ENCODE results near the gene RANBP17. TPM values are rescaled to one million over a fixed set of nuclear protein-coding genes. Genes with fewer than 3 reads are reported as not detected.
"Not testable (repeated sequence)": the region's sequence is repeated elsewhere in the genome, so short reads cannot be mapped to it uniquely, and the experiment has no call there.

RANBP17 gene
- polyA plus RNA-seq, 1 of the 3 experiments (the other 2 are of a cell fraction), result 6.0 TPM

GRCh38 chr5:170923910-170924620 is 62.2 kb downstream of the RANBP17 start:
- no peak for DNase-seq
- no peaks in the 10 kb centered on the region for H3K27me3 ChIP-seq (ENCODE audit: insufficient read depth)
- no peak for TF ChIP-seq FOSL2 (IDR thresholded peaks at IDR 0.05; ENCODE audit: borderline replicate concordance, low read depth)
- no peak overlapping the region for H3K27ac ChIP-seq (ENCODE audit: low read depth in 2 of 2, low read length in 1 of 2)
- no peak overlapping the region for H3K4me2 ChIP-seq
- no peaks in the 10 kb centered on the region for H3K79me2 ChIP-seq (ENCODE audit: insufficient read depth)
- 88% methylated on average over 7 of the region's 7 CpGs for WGBS (ENCODE audit: low lambda C conversion rate)
- H3K36me3 ChIP-seq (replicated peaks in 1 of 2; ENCODE audit: control insufficient read depth in 1 of 2, insufficient read depth in 2 of 2, low read length in 1 of 2), result peaks cover 0 to 4% of the 10 kb centered on the region in 2 experiments
- ChIA-PET CTCF (no interaction called here), POLR2A (no interaction called here)
- H3K9ac ChIP-seq, result no peak overlapping the region
- H2AFZ ChIP-seq (ENCODE audit: low read depth), result no peak overlapping the region
- no peaks in the 10 kb centered on the region for H4K20me1 ChIP-seq (ENCODE audit: insufficient read depth)
- no peaks in the 10 kb centered on the region for H3K4me1 ChIP-seq (ENCODE audit: control insufficient read depth in 1 of 2, insufficient read depth in 2 of 2, low read depth in 1 of 2, low read length in 1 of 2)
- no peaks in the 10 kb centered on the region for H3K9me3 ChIP-seq
- no peak overlapping the region for H3K4me3 ChIP-seq (ENCODE audit: low read depth in 2 of 2, low read length in 1 of 2)
- no peaks in the 10 kb centered on the region for H3F3A ChIP-seq (replicated peaks; ENCODE audit: insufficient read depth)
- no peaks in the 10 kb centered on the region for H3K9me2 ChIP-seq

- POLR2A ChIA-PET; H3F3A ChIP-seq (replicated peaks; ENCODE audit: insufficient read depth); H3K27ac ChIP-seq (ENCODE audit: low read depth in 2 of 2, low read length in 1 of 2); H3K4me2 ChIP-seq; DNase-seq; H3K4me3 ChIP-seq (ENCODE audit: low read depth in 2 of 2, low read length in 1 of 2); H3K27me3 ChIP-seq (ENCODE audit: insufficient read depth); H4K20me1 ChIP-seq (ENCODE audit: insufficient read depth); H3K9ac ChIP-seq; H3K9me2 ChIP-seq; CTCF ChIA-PET; H3K79me2 ChIP-seq (ENCODE audit: insufficient read depth); H2AFZ ChIP-seq (ENCODE audit: low read depth); H3K4me1 ChIP-seq (ENCODE audit: control insufficient read depth in 1 of 2, insufficient read depth in 2 of 2, low read depth in 1 of 2, low read length in 1 of 2); H3K9me3 ChIP-seq: not testable (repeated sequence)
- 89% methylated on average over 12 of the region's 18 CpGs for WGBS (ENCODE audit: low lambda C conversion rate)
- H3K36me3 ChIP-seq (replicated peaks in 1 of 2; ENCODE audit: control insufficient read depth in 1 of 2, insufficient read depth in 2 of 2, low read length in 1 of 2), result peaks cover 2 to 22% of the 10 kb centered on the region in 2 experiments
Measured at GRCh38 chr5:170935534-170936218, 73.9 kb downstream of the RANBP17 start.

GRCh38 chr5:170937072-170937471 is 75.3 kb downstream of the RANBP17 start:
- peaks cover 2 to 34% of the 10 kb centered on the region in 2 experiments for H3K36me3 ChIP-seq (replicated peaks in 1 of 2; ENCODE audit: control insufficient read depth in 1 of 2, insufficient read depth in 2 of 2, low read length in 1 of 2)
- peaks cover 9% of the 10 kb centered on the region; the same call in 1 of the 2 replicates for H3K9me3 ChIP-seq
- no peak overlapping the region for H3K9ac ChIP-seq
- peaks cover 2% of the 10 kb centered on the region; the same call in 1 of the 2 replicates for H3K79me2 ChIP-seq (ENCODE audit: insufficient read depth)
- no peak for DNase-seq
- no peaks in the 10 kb centered on the region for H4K20me1 ChIP-seq (ENCODE audit: insufficient read depth)
- H3K27ac ChIP-seq (ENCODE audit: low read depth in 2 of 2, low read length in 1 of 2), result no peak overlapping the region
- no peak overlapping the region for H3K4me3 ChIP-seq (ENCODE audit: low read depth in 2 of 2, low read length in 1 of 2)
- no peaks in the 10 kb centered on the region for H3K4me1 ChIP-seq (ENCODE audit: control insufficient read depth in 1 of 2, insufficient read depth in 2 of 2, low read depth in 1 of 2, low read length in 1 of 2)
- ChIA-PET POLR2A (no interaction called here), CTCF (no interaction called here)
- H2AFZ ChIP-seq (ENCODE audit: low read depth), result no peak overlapping the region
- H3K9me2 ChIP-seq, result no peaks in the 10 kb centered on the region
- no peaks in the 10 kb centered on the region for H3K27me3 ChIP-seq (ENCODE audit: insufficient read depth)
- H3F3A ChIP-seq (replicated peaks; ENCODE audit: insufficient read depth), result no peaks in the 10 kb centered on the region
- H3K4me2 ChIP-seq, result no peak overlapping the region
- TF ChIP-seq FOXM1 (IDR thresholded peaks at IDR 0.05; ENCODE audit: low read depth), result no peak
- no peak for TF ChIP-seq MEF2A (IDR thresholded peaks at IDR 0.05; ENCODE audit: borderline replicate concordance, low read depth)
- TF ChIP-seq MXI1 (IDR thresholded peaks at IDR 0.05; ENCODE audit: low read depth, low read length), result no peak
- no peak for TF ChIP-seq FOXJ3 (CRISPR knock-in tag; IDR thresholded peaks at IDR 0.05)
- no peak for TF ChIP-seq RXRA (IDR thresholded peaks at IDR 0.05; ENCODE audit: borderline replicate concordance, low read depth)
- no peak for TF ChIP-seq SIN3A (IDR thresholded peaks at IDR 0.05; ENCODE audit: borderline replicate concordance, low read depth, low read length)
- no peak for TF ChIP-seq EZH2phosphoT487 (IDR thresholded peaks at IDR 0.05; ENCODE audit: borderline replicate concordance, low read depth)
- TF ChIP-seq ZBTB33 (IDR thresholded peaks at IDR 0.05; ENCODE audit: borderline replicate concordance, low read depth), result no peak
- no peak for TF ChIP-seq TAF1 (IDR thresholded peaks at IDR 0.05; ENCODE audit: borderline replicate concordance, low read depth, low read length)
- no peak for TF ChIP-seq NFIC (IDR thresholded peaks at IDR 0.05; ENCODE audit: borderline replicate concordance)
- no peak for TF ChIP-seq YY1 (IDR thresholded peaks at IDR 0.05; ENCODE audit: low read depth)
- no peak for TF ChIP-seq NRF1 (IDR thresholded peaks at IDR 0.05; ENCODE audit: low read depth, low read length)
- TF ChIP-seq EP300 (IDR thresholded peaks at IDR 0.05; ENCODE audit: borderline replicate concordance in 1 of 2, low read depth in 1 of 2, low read length in 1 of 2), result no peak
- no peak for TF ChIP-seq REST (IDR thresholded peaks at IDR 0.05; ENCODE audit: low read depth, low read length)

Data from SK-N-SH (cell line).